NCI-H2107 treated with DMSO at 0.1 percent for 48 hours (cell line): ENCODE data around the gene MAGED4B.
"Not testable (repeated sequence)": the region's sequence is repeated elsewhere in the genome, so short reads cannot be mapped to it uniquely, and the experiment has no call there.

Experiments
- DNase-seq: peaks from one replicate; lab custom pipeline; 2025; ENCODE audit not compliant: unreplicated experiment; lab: John Stamatoyannopoulos, UW

Gene MAGED4B

GRCh38 chrX:52068666-52069640 lies at the start of gene MAGED4B:
MAGED4B (minus strand) TSS chrX:52069183; CDS start chrX:52068172, 1,011 bp downstream.
- not testable (repeated sequence) for DNase-seq

- DNase-seq: no peak
Measured at GRCh38 chrX:52118262-52118661, 49.3 kb upstream of the MAGED4B start.

- DNase-seq: no peak
Measured at GRCh38 chrX:52082578-52082977, 13.6 kb upstream of the MAGED4B start.

GRCh38 chrX:52078131-52078530 lies 9.1 kb upstream of the MAGED4B start:
- no peak for DNase-seq

GRCh38 chrX:52042288-52042687 lies 26.7 kb downstream of the MAGED4B start:
- DNase-seq: not testable (repeated sequence)

GRCh38 chrX:52034211-52034610 lies 34.8 kb downstream of the MAGED4B start:
- DNase-seq: no peak

GRCh38 chrX:52031371-52031770 lies 37.6 kb downstream of the MAGED4B start:
- DNase-seq: no peak

GRCh38 chrX:52015794-52016193 lies 53.2 kb downstream of the MAGED4B start:
- no peak for DNase-seq
